GM21515 (cell line): ENCODE measurements around the gene TBX1.
"Not testable (repeated sequence)": the region's sequence is repeated elsewhere in the genome, so short reads cannot be mapped to it uniquely, and the experiment has no call there.

Source experiments
- ATAC-seq: cut with Tn5 transposase; IDR thresholded peaks from one replicate; pipeline ENCODE4 v1.9.1; 2021; ENCODE audit not compliant: unreplicated experiment

TBX1 gene

DNA sequence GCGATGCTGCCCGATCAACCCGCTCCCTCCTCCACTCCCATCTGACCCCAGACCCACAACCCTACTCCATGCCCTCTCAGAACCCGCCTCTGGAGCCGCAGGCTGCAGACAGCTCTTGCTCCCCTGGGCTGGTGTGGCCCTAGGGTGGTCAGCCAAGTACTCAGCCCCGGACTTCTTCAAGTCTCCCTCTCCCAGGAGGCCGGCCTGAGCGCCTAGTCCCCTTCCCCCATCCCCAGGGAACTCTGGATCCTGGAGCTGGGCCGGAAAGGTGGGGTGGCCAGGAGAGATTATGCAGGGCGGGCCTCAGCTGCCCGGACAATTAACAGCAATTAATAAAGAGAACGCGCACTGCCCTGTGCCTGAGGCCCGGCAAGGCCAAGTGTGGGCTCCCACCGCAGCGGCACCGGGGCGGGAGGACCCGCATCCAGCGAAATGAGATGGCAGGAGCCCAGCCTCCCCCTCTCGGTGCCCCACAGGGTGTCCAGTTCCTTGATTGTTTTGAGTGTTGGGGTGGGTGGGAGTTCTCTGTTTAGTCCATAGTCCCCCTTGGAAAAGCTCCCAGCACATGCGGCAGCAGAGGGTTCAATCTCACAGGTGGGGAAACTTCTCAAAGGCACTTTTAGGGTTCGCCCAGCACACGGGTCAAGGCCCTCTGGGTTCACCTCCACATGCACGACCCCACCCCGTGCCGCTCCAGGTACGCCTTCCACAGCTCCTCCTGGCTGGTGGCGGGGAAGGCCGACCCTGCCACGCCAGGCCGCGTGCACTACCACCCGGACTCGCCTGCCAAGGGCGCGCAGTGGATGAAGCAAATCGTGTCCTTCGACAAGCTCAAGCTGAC lies 3.1 kb downstream of the TBX1 start:
- ATAC-seq = no peak

DNA sequence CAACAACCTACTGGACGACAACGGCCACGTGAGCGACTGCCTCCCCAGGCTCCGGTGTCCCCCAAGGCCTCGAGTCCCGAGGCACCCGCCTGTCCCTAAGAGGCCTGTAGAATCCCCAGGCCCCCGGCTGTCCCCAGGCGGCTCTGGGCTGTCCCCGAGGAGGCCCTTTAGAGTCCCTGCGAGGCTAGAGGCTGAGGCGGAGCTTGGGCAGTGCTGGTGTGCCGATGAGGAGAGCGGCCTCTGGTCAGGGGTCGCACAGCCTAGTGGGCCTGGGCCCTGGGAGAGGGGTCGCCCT lies 3.7 kb downstream of the TBX1 start:
- ATAC-seq = no peak

DNA sequence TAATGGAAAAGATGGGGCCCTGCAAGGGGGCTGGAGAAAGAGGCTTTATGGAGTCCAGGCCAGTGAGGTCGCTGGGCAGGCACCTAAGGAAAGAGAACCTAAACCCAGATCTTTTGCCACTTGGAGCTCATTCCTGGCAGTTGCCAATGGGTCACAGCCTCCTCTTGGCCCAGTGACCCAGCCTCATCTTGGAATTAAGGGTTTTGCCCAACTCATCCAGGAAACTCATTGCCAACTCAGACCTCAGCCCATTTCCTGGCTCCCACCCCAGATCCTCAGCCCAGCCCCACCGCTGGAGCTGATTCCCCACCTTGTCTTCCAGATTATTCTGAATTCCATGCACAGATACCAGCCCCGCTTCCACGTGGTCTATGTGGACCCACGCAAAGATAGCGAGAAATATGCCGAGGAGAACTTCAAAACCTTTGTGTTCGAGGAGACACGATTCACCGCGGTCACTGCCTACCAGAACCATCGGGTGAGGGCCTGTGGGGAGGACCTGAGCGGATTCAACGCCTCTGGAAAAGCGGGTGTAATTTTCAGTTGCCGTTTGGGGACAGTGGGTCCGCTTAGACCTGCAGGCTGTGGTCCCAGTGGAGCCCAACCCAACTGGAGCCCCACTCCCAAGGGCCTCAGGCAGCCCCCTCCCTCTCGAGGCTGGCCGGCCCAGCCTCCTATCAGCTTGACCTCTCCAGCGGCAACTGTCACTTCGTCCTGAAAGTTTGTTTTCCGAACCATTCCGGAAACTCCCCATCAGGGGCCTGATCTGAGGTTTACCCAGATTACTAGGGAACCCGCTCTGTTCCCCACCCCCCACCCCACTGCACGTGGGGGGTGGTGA lies 4.3 kb downstream of the TBX1 start:
- ATAC-seq = no peak

GRCh38 chr22:19765477-19766239 lies 5.1 kb downstream of the TBX1 start:
- ATAC-seq = no peak

DNA sequence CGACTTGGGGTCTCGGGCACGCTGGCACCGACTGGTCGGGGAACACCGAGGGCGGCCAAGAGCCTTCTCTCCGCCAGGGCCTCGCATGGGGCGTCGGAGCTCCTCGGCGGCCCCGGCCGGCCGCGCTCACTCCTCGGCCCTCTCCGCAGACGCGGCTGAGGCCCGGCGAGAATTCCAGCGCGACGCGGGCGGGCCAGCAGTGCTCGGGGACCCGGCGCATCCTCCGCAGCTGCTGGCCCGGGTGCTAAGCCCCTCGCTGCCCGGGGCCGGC lies 5.6 kb downstream of the TBX1 start:
- no peak for ATAC-seq

GRCh38 chr22:19766511-19767426 lies 6.2 kb downstream of the TBX1 start:
- no peak for ATAC-seq

GRCh38 chr22:19767427-19768341 lies 7.1 kb downstream of the TBX1 start:
- no peak for ATAC-seq

- no peak for ATAC-seq
Observed at GRCh38 chr22:19769393-19769715, 8.8 kb downstream of the TBX1 start.

DNA sequence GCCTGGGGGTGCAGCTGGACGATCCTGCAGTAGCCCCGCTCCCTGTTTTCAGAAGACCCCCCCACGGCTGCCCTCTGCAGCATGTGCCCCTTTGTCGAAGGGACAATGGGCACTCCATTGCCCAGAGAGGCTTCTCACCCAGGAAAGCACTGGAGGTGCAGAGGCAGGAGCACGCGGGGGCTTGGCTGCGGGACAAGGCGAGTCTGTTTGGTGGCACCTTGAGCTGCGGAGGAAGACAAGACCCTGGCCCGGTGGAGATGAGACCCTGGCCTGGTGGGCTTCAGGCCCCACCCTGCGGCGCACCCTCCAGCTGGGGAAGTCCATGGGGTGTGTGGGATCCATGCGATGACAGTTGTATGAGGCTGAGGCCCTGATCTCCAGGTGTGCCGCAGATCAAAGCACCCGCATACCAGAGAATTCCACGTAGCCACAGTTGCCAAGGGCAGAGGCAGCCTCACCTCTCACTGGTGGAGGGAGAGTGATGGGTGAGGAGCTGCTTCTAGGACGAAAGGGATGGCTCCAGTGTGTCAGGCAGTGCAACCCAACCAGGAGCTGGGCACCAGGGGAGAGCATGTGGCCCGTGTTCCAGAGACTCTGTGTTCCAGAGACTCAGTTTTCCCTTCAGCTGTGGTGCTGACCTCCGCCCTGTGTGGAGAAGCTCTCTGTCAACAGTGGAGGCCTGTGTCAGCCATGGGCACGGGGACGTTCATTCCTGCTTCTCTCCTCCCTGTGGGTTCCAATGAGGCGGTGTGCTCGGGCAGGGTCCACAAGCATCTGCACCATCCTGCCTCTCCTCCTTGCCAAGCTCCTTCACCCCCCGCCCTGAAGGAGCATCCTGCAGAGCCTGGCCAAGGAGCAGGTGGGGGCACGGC lies 10.0 kb downstream of the TBX1 start:
- ATAC-seq = no peak

- no peak for ATAC-seq
Observed at GRCh38 chr22:19772422-19772672, 11.8 kb downstream of the TBX1 start.

GRCh38 chr22:19772673-19773469 lies 12.3 kb downstream of the TBX1 start:
- ATAC-seq = peak; percentile 55

DNA sequence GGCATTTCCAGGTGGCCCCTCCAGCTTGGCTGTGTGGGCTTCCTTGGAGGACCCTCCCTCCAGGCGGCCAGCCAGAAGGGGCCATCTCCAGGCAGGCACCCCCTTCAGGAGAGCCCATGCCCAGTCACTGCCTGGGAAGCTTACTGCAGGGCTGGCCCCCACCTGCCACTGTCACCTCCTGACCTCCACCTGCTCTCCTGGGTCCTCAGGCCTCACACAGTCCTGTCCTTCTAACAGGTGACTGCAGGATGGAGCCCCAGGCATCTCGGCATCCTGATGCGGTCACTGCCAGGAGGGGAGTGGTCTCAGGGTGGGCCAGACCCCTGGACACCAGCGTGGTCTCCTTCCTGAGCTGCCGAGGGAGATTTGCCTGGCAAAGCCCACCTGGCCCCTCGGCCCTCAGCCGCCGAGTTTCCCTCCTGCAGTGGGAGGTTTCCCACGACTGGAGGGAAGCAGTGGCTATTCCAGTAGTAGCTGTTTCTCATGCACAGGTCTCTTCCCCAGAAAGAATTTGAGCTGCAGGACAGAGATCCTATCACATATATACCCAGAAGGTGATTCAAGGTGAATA lies 13.0 kb downstream of the TBX1 start:
- no peak for ATAC-seq

- ATAC-seq = no peak
Observed at GRCh38 chr22:19774628-19775027, 14.1 kb downstream of the TBX1 start.

DNA sequence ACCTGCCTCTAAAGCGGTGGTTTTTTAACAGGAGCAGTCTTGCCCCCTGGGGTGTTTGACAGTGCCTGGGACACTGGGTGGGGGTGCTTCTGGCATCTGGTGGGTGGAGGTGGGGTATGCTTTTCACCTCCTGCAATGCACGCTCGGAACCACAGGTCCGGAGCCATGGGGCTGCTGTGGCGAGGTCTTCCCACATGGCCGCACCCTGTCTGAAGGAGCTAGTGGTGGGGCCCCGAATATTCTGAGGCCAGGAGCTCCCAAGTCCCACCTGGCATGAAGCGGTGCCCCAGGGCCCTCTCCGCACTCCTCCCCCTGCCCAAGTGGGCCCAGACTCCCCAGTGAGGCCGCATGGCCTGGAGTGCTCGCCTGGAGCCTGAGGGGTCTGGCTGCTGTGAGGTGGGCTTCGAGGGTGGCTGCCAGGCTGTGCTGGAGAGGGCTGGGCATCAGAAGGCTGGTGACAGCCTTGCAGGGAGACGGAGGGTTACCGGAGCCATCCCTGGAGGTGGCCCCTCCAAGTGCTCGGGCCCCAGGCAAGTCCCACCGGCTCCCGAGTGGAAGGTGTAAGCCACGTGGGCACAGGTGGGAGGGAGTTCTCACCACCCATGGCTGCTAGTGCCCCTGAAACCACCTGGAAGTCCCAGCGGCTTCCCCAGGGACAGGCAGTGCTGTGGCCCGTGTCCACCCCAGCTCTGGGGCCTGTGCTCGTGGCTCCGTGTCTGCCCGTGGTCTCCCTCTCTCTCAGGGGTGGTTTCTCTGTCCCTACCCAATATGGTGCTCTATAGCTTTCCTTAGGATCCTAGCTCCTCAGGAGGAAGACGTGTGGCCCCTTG lies 15.1 kb downstream of the TBX1 start:
- no peak for ATAC-seq

DNA sequence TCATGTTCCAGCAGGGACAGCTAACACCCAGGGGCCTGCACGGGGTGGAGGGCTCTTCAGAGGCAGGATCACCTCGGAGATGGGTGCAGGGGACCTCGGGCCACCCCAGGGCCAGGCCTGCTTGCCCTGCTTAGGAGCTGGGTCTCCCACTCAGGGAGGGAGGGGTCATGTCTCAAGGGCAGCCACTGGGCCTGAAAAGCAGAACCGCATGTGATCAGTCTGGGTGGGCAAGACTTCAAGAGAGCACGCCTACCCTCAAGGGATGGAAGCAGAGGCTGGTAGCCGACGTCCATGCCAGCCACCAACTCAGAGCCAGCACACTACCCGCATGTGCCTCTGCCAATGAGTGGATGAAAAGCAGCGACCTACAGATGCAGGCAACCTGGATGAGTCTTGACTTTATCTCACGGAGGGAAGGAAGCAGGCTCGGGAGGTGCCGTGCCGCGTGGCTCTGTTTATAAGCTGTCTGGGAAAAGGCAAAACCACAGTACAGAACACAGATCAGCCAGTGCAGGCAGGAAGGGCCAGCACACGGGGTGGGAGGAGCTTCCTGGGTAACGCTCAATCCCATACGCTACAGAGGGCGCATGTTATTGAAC lies 16.0 kb downstream of the TBX1 start:
- ATAC-seq = no peak

GRCh38 chr22:19777192-19777591 lies 16.6 kb downstream of the TBX1 start:
- ATAC-seq = not testable (repeated sequence)

DNA sequence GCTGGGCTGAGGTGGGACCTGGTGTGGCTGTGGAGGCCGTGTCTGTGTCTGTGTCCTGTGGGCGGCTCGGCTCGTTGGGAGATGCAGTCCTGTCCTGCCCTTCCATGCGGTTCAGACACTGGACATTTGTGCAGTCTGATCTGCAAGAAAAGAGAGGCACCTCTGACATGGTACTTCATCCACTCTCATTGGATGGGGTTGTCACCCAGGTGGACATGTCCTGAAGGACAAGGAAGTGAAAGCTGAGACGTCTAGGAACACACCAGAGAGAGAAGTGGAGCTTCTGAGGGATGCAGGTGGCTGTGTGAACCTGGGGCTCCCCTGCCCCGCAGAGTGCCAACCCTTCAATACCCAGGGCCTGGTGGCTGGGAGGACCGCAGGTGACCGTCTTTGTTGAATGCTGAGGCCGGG lies 18.4 kb downstream of the TBX1 start:
- ATAC-seq = no peak
